ENCODE measurements around the gene UVSSA.

- TF ChIP-seq CTCF (IDR thresholded peaks at IDR 0.05) (no peak), ZFX (IDR thresholded peaks at IDR 0.05; ENCODE audit: borderline replicate concordance) (no peak)
Measured at GRCh38 chr4:1307951-1308735, 38.9 kb upstream of the UVSSA start.
